ENCODE results near the gene RNU7-1.

DNA sequence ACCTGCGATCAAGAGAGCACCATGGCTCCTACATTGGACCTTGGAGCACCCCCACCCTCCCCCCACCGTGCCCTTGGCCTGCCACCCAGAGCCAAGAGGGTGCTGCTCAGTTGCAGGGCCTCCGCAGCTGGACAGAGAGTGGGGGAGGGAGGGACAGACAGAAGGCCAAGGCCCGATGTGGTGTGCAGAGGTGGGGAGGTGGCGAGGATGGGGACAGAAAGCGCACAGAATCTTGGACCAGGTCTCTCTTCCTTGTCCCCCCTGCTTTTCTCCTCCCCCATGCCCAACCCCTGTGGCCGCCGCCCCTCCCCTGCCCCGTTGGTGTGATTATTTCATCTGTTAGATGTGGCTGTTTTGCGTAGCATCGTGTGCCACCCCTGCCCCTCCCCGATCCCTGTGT lies 1.8 kb upstream of the RNU7-1 start:
- TF ChIP-seq, protein P1, sequence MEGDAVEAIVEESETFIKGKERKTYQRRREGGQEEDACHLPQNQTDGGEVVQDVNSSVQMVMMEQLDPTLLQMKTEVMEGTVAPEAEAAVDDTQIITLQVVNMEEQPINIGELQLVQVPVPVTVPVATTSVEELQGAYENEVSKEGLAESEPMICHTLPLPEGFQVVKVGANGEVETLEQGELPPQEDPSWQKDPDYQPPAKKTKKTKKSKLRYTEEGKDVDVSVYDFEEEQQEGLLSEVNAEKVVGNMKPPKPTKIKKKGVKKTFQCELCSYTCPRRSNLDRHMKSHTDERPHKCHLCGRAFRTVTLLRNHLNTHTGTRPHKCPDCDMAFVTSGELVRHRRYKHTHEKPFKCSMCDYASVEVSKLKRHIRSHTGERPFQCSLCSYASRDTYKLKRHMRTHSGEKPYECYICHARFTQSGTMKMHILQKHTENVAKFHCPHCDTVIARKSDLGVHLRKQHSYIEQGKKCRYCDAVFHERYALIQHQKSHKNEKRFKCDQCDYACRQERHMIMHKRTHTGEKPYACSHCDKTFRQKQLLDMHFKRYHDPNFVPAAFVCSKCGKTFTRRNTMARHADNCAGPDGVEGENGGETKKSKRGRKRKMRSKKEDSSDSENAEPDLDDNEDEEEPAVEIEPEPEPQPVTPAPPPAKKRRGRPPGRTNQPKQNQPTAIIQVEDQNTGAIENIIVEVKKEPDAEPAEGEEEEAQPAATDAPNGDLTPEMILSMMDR (conservative IDR thresholded peaks at IDR 0.05) = no peak
- no peak for TF ChIP-seq ZFX (IDR thresholded peaks at IDR 0.05)
